Kidney tubule cell (primary cell): ENCODE data around the gene HLA-DMB.

Experiments
- DNase-seq: peaks from one replicate; pipeline ENCODE4 v3.0.0-alpha.2; 2018; ENCODE audit warnings: low spot score

The HLA-DMB gene

DNA sequence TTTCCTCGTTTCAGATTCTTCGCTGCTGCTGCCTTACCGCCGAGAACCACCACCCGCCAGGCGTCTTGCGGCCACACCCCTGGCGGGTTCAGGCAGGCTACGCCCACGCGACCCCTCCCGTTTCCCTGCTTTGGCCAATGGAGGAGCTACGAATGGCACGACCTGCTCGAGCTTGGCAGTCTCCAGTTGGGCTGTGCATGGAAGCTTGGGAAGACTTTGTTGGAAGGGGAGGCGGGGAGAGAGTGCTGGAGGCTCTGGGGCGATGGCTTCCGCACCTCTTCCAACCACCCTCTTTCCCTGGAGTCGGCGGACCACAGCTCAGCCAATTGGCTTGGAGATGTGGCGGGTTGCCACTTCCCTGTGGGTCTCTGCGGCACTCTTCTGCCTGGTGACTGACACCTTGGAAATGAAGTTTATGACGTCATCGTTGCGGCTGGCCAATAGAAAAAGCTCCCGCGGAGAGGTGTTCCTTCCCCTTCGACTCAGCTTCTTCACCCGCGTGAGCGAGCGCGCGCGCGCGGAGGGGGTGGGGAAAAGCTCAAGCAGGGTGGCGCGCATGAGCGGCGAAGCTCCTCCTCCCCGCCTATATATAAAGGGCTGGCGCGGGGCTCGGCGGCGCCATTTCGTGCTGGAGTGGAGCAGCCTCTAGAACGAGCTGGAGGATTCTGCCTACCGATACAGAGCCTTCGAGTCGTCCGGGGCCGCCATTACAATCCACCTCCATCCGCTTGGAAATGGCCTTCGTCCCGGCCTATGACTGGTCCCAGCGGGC is 30.9 kb upstream of the HLA-DMB start:
- peak; percentile 100 for DNase-seq

DNA sequence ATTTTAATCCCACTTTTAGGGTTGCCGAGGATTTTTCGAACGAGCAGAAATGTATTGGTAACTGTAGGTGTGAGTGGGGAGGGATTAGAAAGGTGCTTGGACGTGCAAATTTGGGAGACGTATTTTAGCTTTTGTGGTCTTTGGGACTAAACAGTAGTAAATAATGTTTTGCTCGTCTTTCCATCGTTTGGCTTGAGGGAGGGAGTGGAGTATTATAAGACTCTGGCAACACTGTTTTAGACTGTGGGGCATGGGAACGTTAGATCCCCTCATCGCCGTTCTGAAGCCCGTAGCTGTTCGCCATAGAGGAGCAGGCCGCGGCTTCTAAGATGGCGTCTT is 30.4 kb upstream of the HLA-DMB start:
- DNase-seq, result no peak

DNA sequence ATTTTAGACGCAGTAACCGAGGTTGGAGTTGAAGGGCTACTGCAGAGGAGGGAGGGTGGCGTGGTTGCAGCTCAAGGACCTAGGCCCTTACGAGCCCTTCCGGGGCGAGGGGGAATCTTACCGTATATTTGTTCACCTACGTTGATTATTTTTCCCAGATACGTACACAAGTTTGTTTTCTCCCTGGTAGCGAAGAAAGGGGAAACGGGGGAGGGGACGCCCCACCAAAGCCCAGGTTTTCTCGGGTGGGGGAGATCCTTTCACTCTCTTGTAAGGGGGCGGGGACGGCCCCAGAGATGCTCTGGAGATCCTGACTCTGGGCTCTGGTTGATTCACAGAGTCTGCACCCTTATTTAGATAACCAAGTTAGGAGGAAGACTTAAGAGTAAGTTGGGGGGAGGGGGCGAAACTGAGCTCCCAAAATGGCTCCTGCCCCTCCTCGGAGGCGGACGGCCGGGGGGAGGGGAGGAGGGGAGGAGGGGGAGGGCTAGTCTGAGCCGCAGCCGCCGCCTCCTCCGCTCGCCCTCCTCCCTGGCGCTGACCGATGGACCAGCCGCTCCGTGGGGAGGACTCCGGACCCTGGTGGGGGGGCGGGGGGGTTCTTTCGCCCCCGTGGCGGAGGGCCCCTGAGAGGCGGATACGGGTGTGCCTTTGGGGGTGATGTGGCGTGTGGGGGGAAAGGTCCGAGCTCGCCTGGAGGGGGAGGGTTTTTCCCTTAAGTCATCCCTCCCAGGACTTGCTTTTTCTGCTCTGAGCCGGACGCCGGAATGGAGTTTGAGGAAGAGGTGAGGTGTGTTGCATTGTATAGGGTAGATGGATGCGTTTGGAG is 29.8 kb upstream of the HLA-DMB start:
- DNase-seq, result peak; percentile 92

DNA sequence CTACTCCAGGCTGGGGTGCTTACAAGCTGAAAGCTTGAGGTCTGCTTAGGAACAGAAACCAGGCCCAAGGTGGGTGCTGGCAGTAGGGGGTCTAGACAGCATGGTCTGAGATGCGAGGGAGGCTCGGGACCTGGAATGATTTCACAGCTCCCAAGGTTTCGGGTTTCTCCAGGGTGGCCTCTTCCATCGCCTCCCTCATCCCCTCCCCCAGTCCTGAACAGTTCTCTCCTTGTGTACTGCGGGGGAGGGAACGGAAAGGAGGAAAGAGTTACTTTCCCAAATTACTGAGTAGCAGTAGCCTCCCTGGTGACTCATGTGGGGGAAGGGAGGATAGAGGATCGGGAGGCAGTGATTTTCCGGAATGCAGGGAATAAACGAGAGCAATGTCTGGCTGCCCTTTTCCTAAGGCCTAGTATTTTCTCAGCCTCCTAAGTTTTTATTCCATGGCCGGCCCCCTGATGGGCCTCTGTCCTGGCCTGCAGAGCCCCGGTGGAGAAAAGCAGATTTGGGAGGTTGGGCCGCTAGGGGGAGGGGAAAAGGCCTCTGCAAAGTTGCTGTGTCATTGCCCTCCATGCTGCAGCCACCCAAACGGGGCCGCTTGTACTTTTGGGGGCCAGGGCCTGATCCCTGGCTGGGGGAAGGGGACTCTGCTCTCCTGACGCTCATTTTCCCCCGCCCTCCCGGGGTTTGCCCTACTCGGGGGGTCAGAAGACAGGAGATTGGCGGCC is 29.0 kb upstream of the HLA-DMB start:
- DNase-seq, result peak; percentile 96

DNA sequence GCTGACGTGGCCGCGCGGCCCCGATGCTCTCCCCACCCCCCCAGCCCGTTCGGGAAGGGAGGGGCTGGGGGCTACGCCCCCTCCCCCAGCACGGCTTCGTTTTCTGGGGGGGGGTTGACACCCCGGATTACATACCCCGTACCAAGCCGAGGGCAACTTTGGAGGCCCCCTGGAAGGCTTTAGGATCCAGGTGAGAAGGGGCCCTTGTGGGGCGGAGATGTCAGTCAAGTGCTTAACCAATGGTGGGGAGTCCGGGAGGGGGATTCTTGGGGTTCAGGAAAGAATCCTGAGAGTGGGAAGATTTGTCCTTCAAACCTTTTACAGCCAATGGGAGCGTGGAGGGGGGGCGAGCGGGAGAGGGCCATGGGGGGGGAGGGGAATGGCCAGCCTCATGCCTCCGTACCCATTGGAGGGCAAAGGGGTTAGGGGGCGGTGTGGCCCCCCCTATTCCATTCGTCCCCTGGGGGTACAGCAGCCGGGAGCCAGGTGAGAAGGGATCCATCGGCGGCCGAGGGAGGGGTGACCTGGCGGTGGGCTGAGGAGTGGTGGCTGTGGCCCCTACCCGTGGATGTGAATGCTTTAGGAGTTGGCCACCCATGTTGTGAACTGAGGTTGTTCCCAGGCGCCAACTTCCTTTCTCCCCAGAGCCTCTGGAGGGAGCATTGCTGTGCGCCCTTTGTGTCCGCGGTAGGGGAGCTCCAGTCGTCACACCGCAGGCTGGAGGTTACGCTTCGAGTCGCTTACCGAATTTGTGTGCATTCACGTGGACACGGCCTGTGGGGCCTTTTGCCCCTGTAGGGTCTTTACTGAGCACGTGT is 28.2 kb upstream of the HLA-DMB start:
- peak; percentile 79 for DNase-seq

DNA sequence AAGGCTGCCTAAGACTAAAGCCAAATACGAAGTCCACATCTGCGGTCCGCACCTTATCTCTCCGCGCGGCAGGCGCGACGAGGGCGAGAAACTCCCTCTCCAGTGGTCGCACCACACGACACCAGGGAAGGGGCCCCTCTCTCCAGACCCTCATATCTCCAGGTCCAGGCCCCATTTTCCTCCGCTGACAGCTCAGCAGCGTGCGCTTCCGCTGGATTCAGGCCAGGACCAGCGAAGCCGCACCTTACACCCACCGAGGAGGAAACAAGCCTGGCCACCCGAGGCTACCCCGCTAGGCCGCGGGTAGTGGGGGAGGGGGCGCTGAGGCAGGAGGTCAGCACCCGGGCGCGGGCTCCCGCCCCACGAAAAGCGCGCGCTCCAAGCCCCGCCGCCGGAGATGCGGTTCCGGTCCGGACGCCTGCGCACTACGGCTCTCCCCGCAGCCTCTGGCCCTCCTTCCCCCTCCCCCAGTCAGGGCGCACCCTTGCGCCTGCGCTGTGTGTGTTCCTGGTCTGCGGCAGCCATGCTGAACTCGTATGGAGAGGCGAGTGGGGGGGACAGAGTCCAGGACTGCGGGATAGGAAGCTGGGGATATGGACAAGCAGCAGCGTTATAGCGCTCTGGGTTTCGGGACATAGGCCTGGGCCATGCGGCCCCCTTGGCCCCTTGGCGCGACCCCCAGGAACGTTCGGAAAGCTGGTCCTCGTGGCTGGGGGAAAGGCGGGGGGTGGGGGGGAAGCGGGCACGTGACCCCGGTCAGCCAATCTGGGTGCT is 27.5 kb upstream of the HLA-DMB start, which contains the start of gene BRD2:
BRD2 (plus strand) TSS at position 502 of the 774 bp plus-strand sequence. CDS start 4,305 bp downstream, outside the sequence.
- peak; percentile 97 for DNase-seq

DNA sequence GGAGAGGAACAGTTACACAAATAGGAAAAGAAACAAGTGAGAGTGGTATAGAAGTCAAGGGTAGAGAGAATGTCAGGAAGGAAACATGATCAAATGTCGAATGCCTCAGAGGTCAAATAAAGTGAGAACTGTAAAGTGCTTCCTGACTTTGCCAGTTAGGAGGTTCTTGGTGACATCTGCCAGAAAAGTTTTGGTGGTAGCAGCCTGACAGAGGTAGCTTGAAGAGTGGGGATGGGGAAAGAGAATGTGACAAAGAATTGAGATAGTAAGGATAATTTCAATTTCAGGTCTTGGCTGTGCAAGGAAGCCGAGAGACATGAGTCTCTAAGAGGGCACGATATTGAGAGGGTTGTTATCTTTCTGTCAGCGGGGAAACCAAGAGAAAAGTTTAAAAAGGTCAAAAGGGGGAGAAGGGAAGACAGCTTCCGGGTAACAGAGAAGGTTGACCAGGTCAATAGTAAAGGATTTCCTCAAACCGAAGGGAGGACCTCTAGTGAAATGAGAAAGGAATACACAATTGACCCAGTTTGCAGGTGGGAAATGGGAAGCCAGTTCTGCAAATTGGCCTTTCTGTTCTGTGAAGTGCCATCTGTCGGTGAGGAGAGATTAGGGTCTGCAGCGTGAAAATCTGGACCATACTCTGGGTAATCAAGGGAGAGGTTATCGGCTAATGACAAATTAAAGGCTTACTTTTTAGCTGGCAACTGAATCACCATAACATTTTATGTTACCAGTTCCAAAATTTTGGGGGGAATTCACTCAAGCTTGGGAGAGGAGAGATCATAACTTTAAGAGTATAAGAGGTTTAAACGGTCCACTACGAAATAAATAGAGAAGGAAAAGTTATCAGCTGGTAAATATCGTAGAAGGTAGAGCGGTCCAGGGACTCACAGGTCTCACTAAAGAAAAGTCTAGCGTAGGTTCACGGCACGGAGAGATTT is 26.6 kb upstream of the HLA-DMB start:
- DNase-seq, result peak; percentile 70

DNA sequence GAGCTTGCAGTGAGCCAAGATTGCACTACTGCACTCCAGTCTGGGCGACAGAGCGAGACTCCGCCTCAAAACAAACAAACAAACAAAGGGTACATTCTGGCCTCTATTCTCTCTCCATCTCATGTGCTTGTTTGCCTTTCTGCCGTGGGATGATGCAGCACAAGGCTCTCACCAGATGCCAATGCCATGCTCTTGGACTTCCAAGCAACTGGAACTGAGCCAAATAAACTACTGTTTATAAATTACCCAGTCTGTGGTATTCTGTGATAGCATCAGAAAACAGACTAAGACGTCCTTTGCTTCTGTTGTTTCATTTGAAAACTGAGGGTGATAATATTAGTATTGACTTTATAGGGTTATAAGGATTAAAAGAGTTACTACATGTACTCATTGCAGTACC is 23.9 kb upstream of the HLA-DMB start:
- no peak for DNase-seq

DNA sequence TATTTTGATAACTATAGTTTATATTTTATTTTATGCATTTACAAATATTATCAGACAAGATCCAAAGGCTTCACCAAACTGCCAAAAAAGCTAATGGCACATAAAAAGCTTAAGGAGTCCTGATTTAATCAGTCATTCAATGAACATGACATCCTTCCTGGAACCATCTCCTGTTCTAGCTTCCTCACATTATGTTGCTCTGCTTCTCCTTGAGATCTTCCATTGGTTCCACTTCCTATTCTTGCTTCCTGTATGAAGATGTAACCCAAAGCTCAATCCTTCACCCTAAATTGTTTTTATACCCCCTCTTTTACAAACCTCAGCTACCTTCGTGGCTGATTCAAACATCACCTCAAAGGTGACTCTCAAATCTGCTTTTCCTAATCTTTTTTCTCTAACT is 23.0 kb upstream of the HLA-DMB start:
- DNase-seq, result no peak

DNA sequence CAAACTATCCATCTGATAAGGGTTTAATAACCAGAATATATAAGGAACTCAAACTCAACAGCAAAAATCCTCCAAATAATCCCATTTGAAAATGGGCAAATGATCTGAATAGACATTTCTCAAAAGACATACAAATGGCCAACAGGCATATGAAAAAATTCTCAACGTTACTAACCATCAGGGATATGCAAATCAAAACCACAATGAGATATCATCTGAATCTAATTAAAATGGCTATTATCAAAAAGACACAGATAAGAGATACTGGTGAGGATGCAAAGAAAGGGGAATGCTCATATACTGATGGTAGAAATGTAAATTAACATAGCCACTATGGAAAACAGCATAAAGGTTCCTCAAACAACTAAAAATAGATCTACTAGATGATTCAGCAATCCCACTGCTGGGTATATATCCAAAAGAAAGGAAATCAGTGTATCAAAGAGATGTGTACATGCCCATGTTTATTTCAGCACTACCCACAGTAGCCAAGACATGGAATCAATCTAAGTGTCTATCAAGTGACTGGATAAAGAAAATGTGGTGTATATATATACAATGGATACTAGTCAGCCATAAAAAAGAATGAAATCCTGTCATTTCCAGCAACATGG is 21.5 kb upstream of the HLA-DMB start:
- no peak for DNase-seq

DNA sequence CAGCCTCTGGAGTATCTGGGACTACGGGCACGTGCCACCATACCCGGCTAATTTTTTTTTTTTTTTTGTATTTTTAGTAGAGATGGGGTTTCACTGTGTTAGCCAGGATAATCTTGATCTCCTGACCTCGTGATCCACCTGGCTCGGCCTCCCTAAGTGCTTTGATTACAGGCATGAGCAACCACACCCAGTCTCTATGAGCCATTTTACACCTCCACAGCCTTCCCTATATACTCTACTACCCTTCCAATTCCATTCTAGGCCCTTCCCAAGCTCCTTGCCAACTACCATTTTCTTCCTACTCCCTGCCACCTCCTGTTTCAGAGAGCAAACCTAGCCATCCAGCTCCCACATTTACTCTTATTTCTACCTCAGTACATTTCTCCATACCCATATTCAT is 19.7 kb upstream of the HLA-DMB start:
- no peak for DNase-seq

DNA sequence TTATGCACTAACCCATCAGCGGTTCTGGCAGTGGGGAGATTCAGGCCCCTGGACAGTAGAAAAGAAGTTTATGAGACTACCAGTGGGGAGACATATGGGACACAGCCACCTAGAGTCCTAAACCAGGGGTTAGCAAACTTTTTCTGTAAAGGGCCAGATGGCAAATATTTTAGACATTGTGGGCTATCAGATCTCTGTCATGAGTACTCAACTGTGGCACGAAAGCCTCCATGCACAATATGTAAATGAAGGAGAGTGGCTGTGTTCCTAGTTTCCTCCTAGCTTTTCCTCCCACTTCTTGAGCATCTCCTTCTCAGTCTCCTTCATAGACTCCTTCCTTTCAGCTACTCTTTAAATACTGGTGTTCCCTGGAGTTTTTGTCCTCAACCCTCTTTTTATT is 15.3 kb upstream of the HLA-DMB start:
- DNase-seq, result no peak

DNA sequence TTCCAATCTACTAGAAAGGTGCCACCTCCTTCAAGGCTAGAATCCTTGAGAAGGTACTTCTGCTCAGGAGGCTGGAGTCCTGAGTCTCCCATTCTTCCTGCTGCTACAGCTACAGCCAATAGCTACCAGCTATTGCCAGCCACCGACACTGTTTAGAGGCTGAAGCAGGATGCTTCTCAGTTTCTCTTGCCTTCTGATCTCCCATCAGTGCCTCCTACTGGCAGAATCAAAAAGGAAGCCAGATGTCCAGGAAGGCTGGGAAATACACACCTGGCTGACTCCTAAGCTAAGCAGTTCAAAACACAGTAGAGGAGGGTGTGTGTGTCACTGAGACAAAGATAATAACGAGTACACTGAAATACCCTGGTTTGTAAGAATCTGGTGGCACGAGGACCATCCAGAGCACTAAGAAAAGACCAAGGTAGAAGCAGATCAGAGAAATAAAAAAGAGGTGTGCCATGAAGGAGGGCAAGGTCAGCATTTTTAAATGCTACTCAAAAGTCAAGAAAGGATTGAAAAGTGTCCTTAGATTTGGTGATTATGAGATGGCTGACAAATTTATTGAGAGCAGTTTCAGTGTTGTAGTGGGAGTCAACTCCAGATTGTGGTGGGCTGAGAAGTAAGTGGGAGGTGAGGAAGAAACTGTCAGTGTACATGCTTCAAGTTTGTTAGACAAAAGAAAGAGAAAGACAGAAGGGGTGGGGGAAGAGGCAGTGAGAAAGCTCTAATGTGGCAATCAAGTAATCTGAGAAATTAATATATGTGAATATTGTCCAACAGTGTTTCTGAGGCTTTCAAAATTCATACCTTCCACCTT is 14.4 kb upstream of the HLA-DMB start:
- DNase-seq, result peak; percentile 55

DNA sequence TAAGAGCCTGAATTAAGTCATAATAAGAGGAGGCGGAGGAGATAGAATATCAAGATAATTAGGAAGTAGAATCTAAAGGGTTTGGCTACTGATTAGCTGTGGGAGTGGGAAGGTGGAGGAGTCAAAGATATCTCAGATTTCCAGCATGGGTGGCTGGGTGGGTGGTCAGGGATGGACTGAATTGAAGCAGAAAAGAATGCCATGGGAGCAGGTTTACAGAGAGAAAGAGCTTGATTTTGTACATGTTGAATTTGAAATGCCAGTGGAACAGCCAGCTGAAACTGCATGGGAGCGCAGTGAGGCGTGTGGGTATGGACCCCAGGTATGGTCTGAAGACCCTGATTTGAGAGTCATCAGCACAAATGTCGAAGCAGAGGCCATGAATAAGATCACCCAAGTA is 13.4 kb upstream of the HLA-DMB start:
- DNase-seq, result no peak

DNA sequence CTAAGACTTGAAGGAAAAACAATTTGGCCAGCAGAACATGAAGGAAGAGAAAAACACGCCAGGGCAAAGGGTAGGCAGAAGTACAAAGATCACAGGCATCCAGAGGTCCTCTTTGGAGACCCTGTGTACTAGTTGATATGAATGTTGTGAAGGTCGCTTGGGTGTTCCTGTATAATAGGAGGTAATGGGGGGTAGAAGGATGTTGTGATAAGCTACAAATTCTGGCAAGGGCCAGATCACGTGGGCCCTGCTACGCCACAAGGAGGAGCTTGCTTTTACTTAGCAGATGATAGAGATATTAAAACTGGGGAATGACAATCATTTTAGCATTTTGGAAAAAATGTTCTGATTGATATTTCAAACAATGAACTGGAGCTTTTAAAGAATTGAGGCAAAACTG is 12.9 kb upstream of the HLA-DMB start:
- DNase-seq, result no peak

DNA sequence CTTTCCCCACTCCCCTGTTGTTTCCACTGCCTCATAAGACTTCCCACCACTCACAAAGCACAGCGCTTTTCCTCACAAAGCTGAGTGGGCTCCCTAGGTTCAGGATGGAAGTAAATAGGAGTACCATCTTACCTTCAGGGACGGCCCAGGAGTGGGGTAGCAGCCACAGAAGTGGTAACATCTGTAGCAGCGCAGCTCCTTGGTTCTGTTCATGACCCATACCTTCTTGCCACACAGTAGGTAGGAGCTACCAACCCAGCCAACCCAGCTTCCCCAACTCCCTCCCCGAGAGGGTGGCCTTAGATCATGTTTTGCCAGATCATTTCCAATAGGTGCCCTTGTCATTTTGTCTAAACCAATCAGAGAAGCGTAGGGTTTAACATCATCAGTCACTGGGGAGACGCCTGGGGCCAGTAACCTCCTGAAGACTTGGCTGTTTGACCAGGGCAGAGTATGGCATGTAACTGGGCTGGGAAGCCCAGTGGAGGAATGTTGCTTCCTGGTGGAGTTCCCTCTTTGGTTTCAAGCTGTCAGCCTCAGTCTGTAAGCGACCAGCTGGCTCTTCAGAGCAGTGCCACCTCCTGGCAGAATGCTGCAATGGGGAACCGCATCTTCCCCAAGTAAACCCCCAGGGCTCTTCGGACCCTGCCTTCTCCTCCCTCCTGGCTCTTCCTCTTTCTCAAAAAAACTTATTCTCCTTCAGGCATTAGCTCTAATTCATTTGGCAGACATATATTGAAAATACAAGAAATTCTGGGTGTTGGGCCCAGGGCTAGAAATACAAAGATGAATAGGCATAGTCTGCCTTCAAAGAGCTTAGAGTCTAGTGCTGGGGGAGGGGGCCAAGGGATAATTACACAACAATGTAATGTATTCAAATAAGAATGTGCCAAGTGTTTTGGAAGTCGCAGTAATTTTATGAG is 12.2 kb upstream of the HLA-DMB start, which contains the start of gene HLA-DMA:
HLA-DMA (minus strand) TSS at position 281 of the 923 bp plus-strand sequence; CDS start at position 220, 61 bp downstream.
- peak; percentile 98 for DNase-seq

DNA sequence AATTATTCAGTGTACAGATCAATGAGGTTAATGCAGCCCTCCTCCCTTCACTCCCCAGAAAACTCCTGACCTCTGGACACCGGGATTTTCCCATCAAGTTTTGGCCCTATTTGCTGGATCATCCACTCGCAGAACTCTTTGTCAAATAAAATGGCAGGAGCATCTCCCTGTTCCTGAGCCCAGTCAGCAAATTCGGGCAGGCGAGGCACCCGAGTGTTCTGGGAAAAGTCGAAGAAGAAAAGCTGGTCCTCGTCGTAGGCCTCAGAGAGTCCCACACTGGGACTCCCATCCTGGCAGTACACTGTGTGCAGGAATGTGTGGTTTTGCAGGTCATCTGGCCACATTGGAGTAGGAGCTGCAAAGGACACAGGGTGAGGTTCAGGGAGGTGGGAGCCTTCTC is 9.6 kb upstream of the HLA-DMB start:
- DNase-seq, result no peak
